HG02970 (cell line): Measurements from ENCODE around the gene RPS16.
"Not testable (repeated sequence)": the region's sequence is repeated elsewhere in the genome, so short reads cannot be mapped to it uniquely, and the experiment has no call there.

Source experiments
- ATAC-seq: cut with Tn5 transposase; IDR thresholded peaks from one replicate; pipeline ENCODE4 v1.9.1; 2021; ENCODE audit warnings: mild to moderate bottlenecking, moderate library complexity, moderate number of reproducible peaks; ENCODE audit not compliant: unreplicated experiment, low FRiP score

The RPS16 gene

GRCh38 chr19:39451257-39451656, 15.5 kb upstream of the RPS16 start:
- ATAC-seq: not testable (repeated sequence)

GRCh38 chr19:39449116-39449797, 13.5 kb upstream of the RPS16 start:
- ATAC-seq: no peak

- ATAC-seq: no peak
These were observed 12.5 kb upstream of the RPS16 start for GRCh38 chr19:39448271-39448670.

GRCh38 chr19:39446365-39447084, 10.8 kb upstream of the RPS16 start:
- ATAC-seq: no peak

GRCh38 chr19:39445196-39446111, 9.7 kb upstream of the RPS16 start, which contains the start of gene SUPT5H:
Gene SUPT5H (plus strand): TSS chr19:39445582. CDS start chr19:39445891, 309 bp downstream.
- peak; percentile 82 for ATAC-seq

GRCh38 chr19:39444598-39445195, 8.9 kb upstream of the RPS16 start:
- no peak for ATAC-seq

GRCh38 chr19:39438270-39438934, 2.7 kb upstream of the RPS16 start:
- ATAC-seq: no peak

GRCh38 chr19:39436350-39436716, 584 bp upstream of the RPS16 start:
- no peak for ATAC-seq

- ATAC-seq: no peak
These were observed 1.3 kb downstream of the RPS16 start for GRCh38 chr19:39434123-39435076.

GRCh38 chr19:39433480-39434079, 2.2 kb downstream of the RPS16 start:
- no peak for ATAC-seq

GRCh38 chr19:39432677-39433025, 3.1 kb downstream of the RPS16 start:
- ATAC-seq: no peak

- ATAC-seq: no peak
These were observed 4.8 kb downstream of the RPS16 start for GRCh38 chr19:39430675-39431593.

- no peak for ATAC-seq
These were observed 7.3 kb downstream of the RPS16 start for GRCh38 chr19:39428283-39429112.

- ATAC-seq: no peak
These were observed 8.0 kb downstream of the RPS16 start for GRCh38 chr19:39427707-39428106.

- ATAC-seq: no peak
These were observed 9.6 kb downstream of the RPS16 start for GRCh38 chr19:39426170-39426569.

GRCh38 chr19:39425744-39426143, 10.0 kb downstream of the RPS16 start:
- no peak for ATAC-seq

GRCh38 chr19:39424934-39425333, 10.8 kb downstream of the RPS16 start:
- ATAC-seq: no peak
